RCC 7860 (cell line): Measurements from ENCODE around the gene WDR7.

Experiments
- DNase-seq: peaks from one replicate; pipeline ENCODE4 v3.0.0-alpha.2; 2015; ENCODE audit warnings: low spot score
- FAIRE-seq: peaks from 2 replicates; lab custom pipeline; 2012; peaks lifted over from hg19 to GRCh38; lab: Jason Lieb, UNC

The WDR7 gene

GRCh38 chr18:57025540-57025939, 374.4 kb downstream of the WDR7 start:
- DNase-seq (no peak), FAIRE-seq (no peak)

DNA sequence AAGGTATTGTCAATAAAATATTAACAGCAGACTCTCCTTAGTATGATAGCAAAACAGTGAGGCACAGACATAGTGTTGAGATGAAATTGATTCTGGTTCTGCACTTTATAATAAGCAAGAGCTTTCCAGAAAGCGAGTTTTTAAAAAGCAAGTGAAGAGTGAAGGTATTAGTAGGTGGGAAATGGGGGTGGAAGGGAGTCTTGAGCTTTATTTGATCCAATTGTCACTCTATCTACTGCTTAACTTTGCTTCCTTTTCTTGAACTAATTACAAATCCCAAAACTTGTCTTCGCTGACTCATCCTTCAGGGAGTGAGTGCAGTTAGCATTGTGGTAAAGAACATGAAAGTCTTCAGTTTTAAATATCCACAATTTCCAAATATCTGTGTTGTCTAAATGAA, 375.2 kb downstream of the WDR7 start:
- no peak for DNase-seq
- FAIRE-seq = no peak

DNA sequence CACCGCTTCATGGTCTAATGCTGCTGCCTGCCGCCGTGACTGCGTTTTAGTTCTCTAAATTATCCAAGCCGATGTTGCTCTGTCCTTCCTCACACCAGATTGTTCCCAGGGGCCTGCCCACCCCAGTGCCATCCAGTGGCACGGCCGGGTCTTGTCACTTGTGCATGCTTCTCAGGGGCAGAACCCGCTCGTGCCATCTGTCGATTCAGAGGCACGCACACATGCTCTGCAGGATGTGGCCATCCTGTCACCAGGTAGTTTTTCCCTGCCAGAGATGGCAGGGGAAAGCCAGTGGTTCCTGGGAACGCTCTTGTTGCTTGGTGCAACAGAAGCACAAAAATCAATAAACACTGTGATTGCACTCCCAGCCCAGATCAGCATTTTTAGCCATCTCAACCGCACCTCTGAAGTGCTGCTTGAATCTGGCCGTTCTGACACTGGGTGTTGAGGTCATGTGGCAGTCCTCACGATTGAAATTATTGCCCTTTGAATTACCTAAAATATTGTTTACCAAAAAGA, 376.1 kb downstream of the WDR7 start:
- DNase-seq = no peak
- no peak for FAIRE-seq

GRCh38 chr18:57029761-57030160, 378.6 kb downstream of the WDR7 start:
- FAIRE-seq (no peak), DNase-seq (no peak)

GRCh38 chr18:57030417-57030816, 379.3 kb downstream of the WDR7 start:
- no peak for FAIRE-seq
- no peak for DNase-seq

GRCh38 chr18:57035590-57035989, 384.4 kb downstream of the WDR7 start:
- DNase-seq (no peak), FAIRE-seq (no peak)

GRCh38 chr18:57038395-57038794, 387.2 kb downstream of the WDR7 start:
- DNase-seq (no peak), FAIRE-seq (no peak)

- DNase-seq (no peak), FAIRE-seq (no peak)
These were observed 389.0 kb downstream of the WDR7 start for GRCh38 chr18:57040175-57040574.

DNA sequence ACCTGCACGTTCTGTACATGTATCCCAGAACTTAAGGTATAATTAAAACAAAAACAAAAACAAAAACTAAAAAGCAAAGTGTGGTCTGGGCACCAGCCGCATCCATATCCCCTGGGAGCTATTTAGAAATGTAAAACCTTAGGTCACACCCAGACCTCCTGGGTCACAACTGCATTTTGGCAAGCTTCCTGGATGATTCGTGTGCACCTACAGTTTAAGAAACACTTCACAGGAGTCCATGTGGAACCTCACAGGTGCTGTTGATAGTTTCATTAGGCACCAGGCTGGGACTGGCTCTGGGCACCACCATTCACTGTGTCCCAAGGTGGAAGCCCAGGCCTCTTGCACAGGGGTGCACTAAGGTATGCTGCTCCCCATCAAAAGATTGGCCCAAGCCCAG, 392.1 kb downstream of the WDR7 start:
- FAIRE-seq (no peak), DNase-seq (no peak)

GRCh38 chr18:57048351-57048750, 397.2 kb downstream of the WDR7 start:
- FAIRE-seq = no peak

DNA sequence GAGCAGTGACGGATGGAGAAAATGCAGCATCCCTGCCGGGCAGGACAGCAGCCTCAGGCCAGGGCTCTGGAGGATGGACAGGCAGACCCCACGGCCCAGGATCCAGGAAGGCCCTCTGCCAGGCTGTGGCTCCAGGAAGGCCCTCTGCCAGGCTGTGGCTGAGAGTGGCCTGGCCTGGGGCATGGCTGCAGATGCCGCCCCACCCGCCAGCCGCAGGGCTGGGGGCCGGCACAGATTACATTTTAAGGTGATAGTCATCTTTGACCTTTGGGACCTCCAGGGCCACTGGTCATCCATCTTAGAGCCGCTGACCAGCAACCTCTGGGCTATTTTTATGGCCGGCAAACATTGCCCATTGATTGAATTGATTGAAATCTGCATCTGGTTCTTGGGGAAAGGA, 397.7 kb downstream of the WDR7 start:
- FAIRE-seq = no peak

More at GRCh38 chr18:57048351-57048750, 397.2 kb downstream of the WDR7 start:
- no peak for DNase-seq

DNA sequence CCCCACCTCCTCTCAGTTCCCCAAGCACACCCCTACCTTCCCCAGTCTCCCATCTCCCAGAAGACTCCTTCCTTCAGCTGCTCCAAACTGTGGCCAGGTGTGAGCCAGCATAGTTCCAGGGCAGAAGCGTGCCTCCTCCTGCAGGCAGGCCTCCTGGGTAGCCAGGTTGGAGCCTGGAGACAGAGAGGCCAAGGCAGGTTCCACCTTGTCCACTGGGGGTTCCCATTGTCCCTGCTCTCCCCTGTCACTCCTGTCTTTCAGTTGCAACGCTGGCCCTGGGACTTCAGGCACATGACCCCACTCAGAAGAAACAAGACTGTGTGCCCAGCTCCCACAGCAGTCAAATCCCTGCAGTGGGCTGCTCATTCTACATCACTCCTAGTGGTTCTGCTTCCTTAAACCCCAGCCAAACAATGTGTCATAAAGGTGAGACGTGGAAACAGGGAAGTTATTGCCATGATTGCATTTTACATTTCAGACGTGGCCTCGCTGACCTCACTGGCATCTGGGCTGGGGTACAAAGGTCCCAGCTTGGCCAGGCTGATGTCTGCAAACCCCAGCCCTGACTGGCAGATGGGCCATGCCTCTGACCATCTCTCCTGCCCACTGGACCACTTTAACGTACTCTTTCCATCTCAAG, 399.3 kb downstream of the WDR7 start:
- FAIRE-seq (no peak), DNase-seq (no peak)

More for the DNA sequence above, 397.7 kb downstream of the WDR7 start:
- no peak for DNase-seq

DNA sequence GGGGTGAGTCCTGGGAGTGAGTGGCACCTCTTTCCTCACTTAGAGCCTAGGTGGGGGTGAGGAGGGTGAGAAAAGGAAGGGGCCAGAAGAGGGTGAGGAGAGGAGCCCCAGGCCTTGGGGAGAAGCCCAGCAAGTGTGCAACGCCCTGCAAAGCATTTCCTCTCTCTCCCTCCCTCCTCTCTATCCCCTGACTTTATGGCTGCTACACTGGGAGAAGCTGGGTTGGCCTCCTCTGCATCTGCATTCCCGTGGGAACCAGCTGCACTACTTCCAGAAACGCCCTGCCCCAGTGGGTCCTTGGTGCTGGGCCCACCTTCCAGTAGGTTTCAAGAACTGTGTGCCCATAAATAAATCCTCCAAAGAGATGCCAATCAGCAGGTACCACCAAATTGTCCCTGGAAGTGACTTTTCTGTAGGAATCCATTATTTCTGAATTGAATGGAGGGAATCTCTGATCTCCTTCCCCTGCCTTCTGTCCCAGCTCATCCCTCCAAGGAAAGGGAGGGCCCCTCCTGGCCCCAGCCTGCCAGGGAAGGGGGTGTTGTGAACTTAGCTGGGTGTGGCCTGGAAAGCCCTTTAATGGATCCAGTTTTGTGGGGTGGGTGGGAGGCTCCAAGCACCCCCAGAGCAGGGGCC, 400.0 kb downstream of the WDR7 start:
- FAIRE-seq = no peak
- DNase-seq = no peak

DNA sequence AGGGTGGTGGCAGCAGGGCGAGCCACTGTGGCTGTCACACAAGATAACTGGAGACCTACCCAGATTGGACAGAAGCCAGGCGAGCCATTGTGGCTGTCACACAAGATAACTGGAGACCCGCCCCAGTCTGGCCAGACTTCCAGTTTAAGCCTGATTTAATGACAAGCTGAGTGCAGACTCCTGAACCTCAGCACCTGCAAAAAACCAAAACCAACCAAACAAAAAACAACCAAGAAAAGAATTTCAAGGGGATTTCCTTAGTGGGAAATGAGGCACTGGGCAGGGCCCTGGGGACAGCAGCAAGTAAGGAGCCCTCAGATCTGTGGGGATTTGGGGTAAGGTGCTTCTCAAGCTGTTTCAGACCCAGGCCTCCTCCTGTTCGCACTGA, 400.5 kb downstream of the WDR7 start:
- FAIRE-seq = no peak
- DNase-seq = no peak

DNA sequence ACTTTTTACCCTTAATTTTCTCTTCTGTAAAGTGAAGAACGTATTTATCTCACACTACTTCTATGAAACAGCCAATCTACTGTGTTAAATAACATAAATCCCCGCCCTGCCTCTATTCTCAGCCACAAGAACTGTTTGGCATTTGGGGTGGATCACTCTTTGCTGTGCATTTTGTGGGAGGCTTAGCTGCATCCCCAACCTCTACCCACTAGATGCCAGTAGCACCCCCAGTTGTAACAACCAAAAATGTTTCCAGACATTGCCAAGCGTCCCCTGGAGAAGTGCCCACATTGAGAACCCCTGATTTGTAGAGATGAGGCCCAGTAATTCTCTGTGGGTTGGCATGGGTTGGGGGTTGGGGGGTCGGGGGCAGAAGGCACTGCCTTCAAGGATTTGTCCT, 401.0 kb downstream of the WDR7 start:
- DNase-seq (no peak), FAIRE-seq (no peak)

GRCh38 chr18:57052759-57053158, 401.6 kb downstream of the WDR7 start:
- no peak for FAIRE-seq
- no peak for DNase-seq

DNA sequence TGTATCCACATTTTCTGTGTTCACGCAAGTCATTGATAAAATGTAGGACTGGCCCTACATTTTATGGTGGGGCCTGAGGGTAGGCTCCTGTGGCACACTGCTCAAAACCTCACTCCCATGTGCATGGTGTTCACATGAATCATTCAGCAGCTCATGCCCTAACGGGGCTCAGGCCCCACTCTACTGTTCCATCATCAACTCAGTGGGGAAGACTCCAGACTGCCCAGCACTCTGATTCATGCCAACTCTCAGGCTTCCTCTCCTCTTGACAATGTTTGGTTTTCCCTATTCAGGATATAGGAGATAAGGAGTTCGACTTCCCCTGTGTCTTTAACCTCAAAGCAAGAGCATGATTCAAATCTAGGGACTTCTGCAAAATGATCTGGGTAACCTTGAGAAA, 403.7 kb downstream of the WDR7 start:
- DNase-seq (no peak), FAIRE-seq (no peak)

- DNase-seq (no peak), FAIRE-seq (no peak)
These were observed 406.7 kb downstream of the WDR7 start for GRCh38 chr18:57057890-57058289.

GRCh38 chr18:57058734-57059133, 407.6 kb downstream of the WDR7 start:
- FAIRE-seq = no peak
- DNase-seq = no peak

GRCh38 chr18:57059366-57059765, 408.2 kb downstream of the WDR7 start:
- DNase-seq (no peak), FAIRE-seq (no peak)

DNA sequence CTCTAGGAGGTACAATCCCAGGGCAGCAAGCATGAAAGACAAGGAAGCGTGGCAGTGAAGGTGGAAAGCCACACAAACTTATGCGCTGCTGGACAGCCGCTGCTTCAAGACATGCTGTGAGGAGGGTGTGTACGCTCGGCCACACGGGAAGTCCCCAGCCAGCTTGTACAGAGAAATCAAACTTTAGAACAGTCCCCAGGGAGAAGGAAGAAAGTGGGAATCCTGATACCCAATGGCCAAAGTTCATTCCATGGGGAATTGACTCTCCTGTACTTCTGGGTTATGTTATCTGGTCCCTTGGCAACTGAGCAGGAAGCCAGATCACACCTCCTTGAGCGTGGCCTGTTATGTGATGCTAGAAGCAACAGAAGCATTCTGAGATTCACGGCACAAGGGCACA, 409.7 kb downstream of the WDR7 start:
- DNase-seq = no peak
- no peak for FAIRE-seq

DNA sequence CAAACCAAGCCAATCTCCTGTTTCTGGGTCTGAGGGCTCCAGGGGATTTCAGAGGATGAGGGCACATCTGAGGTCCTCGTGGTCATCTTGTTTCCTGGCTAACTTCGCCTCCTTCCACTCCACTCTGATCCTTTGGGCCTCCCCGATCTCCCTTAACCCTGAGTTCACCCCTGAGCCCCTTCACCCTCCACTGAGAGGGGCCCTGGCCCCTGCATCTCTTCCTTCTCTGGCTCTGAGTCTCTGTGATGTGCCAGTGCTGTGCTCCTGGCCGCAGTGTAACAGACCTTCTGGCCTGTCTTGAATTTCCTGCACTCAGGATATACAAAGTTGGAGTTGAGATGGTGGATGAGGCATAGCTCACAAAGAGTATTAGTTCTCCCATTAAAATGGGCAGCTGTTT, 411.0 kb downstream of the WDR7 start:
- no peak for DNase-seq
- FAIRE-seq = no peak

DNA sequence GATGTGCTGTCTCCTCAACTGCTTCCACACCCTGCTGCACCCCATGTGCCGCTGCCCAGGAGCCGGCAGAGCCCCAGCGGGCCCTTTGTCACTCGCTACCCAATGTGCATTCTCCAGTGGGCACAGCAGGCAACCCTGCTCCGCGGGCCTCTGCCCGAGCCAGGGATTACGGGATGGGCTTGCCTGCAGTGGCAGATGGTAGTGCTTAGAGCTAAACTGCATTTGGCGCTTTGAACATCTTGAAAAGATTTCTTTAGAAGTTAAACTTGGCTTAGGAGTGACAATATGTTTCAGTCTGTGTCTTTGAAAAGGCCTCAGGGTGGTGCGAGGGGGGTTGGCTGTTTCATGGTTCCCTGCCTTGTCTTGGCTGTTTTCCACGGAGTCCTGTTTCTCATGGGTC, 411.7 kb downstream of the WDR7 start:
- no peak for DNase-seq

More for the DNA sequence above, 411.7 kb downstream of the WDR7 start:
- no peak for FAIRE-seq
